GM10248 (cell line): ENCODE results near the gene KCNN4.
"Not testable (repeated sequence)": the region's sequence is repeated elsewhere in the genome, so short reads cannot be mapped to it uniquely, and the experiment has no call there.

Experiments
- CTCF ChIA-PET: fragments of 300-600 bp; sonication (Branson Sonifier 250); formaldehyde crosslinking; extraction: SDS; loops from one replicate; lab custom pipeline; 2021; ENCODE audit warnings: antibody characterized with exemption; lab: Yijun Ruan, JAX
- POLR2A ChIA-PET: fragments of 350-650 bp; sonication (Branson Sonifier 250); formaldehyde crosslinking; extraction: SDS; loops from one replicate; lab custom pipeline; 2020; ENCODE audit warnings: antibody characterized with exemption; lab: Yijun Ruan, JAX
- DNase-seq: peaks from one replicate; pipeline ENCODE4 v3.0.0; 2012; ENCODE audit errors: extremely low spot score
- CTCF ChIP-seq: IDR thresholded peaks from 2 replicates; pipeline ENCODE4 v1.5.1; 2012; ENCODE audit warnings: mild to moderate bottlenecking, low read depth; ENCODE audit errors: extremely low read depth, missing control alignments, control extremely low read depth

Gene KCNN4

DNA sequence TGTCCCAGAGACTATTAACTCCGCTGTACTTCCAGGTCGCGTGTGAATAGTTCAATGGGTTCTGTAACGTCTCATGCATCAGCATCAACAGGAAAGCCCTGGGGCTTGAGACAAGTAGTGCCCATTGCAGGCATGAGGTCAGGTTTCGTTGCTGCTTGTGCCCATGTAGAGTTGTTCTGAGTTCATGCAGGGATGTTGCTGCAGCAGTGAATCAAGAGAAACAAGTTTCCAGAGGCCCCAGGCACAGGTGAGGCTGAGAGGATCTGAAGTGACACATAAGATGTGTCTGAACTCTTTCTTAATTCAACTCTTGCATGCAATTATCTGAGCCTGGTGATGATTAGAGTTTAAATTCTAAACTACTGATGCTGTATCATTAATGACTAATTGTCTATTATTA is 37.7 kb upstream of the KCNN4 start:
- no peak for TF ChIP-seq CTCF
- POLR2A ChIA-PET = no interaction called here
- CTCF ChIA-PET = interaction anchor here (2.7 kb wide), 1 partner anchor 9 kb away, joined by 12 read pairs; no protein-coding TSS in a partner anchor
- no peak for DNase-seq

DNA sequence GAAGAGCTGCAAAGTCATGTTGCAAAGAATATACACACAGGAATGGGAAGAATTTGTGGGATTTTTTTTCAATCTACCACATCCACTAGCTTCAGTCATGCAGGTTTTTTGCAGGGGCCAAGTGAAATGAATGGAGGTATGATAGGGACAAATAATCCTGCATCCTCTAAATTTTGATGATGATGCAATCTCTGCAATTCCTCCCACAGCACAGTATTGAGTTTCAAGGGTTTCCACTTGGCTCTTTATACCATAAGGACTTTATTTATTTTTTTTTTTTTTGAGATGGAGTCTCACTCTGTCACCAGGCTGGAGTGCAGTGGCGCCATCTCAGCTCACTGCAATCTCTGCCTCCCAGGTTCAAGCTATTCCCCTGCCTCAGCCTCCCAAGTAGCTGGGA is 36.7 kb upstream of the KCNN4 start:
- DNase-seq, POLR2A ChIA-PET: not testable (repeated sequence)
- CTCF ChIA-PET = interaction anchor here (1.0 to 2.7 kb wide), 2 partner anchors 8 to 74 kb away, joined by 3 to 12 read pairs; no protein-coding TSS in a partner anchor

GRCh38 chr19:43814663-43815352 is 34.0 kb upstream of the KCNN4 start:
- no peak for TF ChIP-seq CTCF
- no peak for DNase-seq
- CTCF ChIA-PET = no interaction called here
- POLR2A ChIA-PET = interaction anchor here (0.6 kb wide), 1 partner anchor 307 kb away, joined by 5 read pairs; no protein-coding TSS in a partner anchor

GRCh38 chr19:43812688-43813087 is 31.9 kb upstream of the KCNN4 start:
- no peak for DNase-seq
- TF ChIP-seq CTCF = no peak
- CTCF ChIA-PET = interaction anchor here (1.5 to 1.6 kb wide), 2 partner anchors 22 to 142 kb away, joined by 3 to 4 read pairs; partner anchors contain the start of gene PLAUR
- POLR2A ChIA-PET = no interaction called here

DNA sequence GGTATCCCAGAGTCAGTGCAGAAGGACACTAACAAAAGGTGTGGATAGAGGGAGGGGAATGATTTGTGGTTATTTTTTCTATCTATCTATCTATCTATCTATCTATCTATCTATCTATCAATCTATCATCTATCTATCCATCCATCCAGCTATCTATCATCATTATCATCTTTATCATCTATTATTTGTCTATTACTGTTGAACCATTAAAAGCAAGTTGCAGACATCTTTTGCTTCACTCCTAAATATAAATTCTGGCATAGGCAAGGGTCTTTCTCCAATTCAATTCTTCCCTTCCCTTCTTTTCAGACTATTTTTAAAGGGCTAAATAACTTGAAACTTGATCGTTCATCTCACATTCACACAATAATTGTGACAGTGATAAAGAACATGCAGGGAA is 31.5 kb upstream of the KCNN4 start:
- no peak for TF ChIP-seq CTCF
- DNase-seq = no peak
- ChIA-PET CTCF (interaction anchor here (1.5 to 4.4 kb wide), 3 partner anchors 22 to 164 kb away, joined by 4 to 67 read pairs (median 5); no protein-coding TSS in a partner anchor), POLR2A (no interaction called here)

GRCh38 chr19:43811837-43812236 is 31.1 kb upstream of the KCNN4 start:
- ChIA-PET CTCF (interaction anchor here (1.5 to 4.4 kb wide), 3 partner anchors 21 to 163 kb away, joined by 4 to 67 read pairs (median 5); no protein-coding TSS in a partner anchor), POLR2A (no interaction called here)
- TF ChIP-seq CTCF = no peak
- DNase-seq = no peak
